GM21390 (cell line): ENCODE results near the gene CCDC194.
"Not testable (repeated sequence)": the region's sequence is repeated elsewhere in the genome, so short reads cannot be mapped to it uniquely, and the experiment has no call there.

Source experiments
- ATAC-seq: cut with Tn5 transposase; IDR thresholded peaks from one replicate; pipeline ENCODE4 v1.9.1; 2021; ENCODE audit not compliant: unreplicated experiment

CCDC194 gene

DNA sequence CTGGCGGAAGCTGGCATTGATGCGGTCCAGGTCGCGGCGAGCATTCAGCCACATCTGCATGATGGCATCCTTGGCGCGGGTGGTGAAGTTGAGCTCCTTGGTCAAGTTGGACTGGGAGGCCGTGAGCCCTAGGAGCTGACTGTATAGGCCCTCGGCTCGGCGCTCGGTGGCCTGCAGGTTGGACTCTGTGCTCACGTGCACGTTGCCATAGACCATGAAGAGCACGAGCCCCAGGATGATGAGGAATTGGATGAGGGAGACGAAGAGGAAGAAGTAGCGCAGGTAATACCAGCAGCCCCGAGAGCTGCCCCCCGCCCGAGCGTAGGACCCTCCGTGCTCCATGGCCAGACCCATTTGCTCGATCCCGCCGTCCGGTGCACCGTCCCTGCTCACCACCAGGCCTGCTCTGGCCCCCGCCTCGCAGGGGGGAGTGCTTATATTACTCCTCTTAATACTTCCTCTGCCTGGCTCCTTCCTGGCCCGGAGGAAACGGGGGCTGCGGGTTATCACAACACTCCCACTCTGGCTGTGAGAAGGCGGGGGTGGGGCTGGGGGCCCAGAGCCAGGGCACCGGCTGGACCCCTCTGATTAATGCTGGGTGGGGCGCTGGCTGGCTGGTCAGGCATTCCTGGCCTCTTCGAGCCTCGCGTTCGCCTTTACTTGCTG is 16.9 kb downstream of the CCDC194 start, which contains the start of gene PLVAP:
Gene PLVAP (minus strand): TSS at position 408 of the 666 bp plus-strand sequence. CDS start 54 bp downstream, at position 354.
- no peak for ATAC-seq

DNA sequence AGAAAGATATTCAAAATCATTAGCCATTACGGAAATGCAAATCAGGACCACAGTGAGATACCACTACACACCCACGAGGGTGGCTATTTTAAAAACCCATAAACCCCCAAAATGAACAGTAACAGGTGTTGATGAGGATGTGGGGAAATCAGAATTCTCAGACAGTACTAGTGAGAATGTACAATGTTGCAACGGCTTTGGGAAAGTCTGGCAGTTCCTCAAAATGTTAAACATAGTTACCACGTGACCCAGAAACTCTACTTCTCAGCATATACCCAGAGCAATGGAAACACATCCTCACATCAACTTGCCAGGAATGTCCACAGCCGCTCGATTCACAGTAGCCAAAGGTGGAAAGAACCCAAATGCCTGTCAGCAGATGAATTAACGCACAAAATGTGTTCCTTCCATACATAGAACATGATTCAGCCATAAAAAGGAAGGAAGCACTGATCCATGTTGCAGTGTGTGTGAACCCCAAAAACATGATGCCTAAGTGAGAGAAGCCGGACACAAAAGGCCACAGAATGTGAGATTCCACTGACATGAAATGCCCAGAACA is 23.9 kb downstream of the CCDC194 start:
- ATAC-seq: no peak

DNA sequence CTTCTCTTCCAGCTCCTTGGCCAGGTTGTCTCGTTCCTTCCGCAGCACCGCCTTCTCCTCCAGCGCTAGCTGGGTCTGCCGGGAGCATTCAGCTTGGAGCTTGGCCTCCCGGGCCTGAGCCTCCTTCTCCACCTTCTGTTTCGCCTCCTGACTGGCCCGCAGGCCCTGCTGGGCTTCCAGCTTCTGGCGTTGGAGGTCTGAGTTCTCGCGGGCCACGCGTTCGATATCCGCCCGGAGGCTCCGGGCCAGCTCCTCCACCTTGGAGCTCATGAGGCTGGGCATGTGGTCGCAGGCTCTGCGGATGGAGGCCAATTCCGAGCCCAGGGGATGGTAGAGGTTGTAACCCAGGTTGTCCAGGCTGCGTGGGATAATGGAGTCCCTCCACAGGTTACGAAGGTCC is 28.6 kb downstream of the CCDC194 start:
- ATAC-seq: no peak

DNA sequence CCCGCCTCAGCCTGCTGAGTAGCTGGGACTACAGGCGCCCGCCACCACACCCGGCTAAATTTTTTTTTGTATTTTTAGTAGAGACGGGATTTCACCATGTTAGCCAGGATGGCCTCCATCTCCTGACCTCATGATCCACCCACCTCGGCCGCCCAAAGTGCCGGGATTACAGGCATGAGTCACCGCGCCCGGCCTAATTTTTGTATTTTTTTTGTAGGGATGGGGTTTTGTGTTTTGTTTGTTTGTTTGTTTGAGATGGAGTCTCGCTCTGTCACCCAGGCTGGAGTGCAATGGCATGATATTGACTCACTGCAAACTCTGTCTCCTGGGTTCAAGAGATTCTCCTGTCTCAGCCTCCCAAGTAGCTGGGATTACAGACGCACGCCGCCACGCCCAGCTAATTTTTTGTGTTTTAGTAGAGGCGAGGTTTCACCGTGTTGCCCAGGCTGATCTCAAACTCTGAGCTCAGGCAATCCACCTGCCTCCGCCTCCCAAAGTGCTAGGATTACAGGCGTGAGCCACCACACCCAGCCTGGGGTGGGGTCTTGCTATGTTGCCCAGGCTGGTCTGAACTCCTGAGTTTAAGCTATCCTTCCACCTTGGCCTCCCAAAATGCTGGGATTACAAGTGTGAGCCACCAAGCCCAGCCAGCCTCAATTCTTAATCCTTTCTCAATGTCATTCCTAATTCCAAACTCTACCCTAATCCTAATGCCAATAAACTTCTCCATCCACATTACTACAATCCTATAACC is 30.0 kb downstream of the CCDC194 start:
- not testable (repeated sequence) for ATAC-seq

DNA sequence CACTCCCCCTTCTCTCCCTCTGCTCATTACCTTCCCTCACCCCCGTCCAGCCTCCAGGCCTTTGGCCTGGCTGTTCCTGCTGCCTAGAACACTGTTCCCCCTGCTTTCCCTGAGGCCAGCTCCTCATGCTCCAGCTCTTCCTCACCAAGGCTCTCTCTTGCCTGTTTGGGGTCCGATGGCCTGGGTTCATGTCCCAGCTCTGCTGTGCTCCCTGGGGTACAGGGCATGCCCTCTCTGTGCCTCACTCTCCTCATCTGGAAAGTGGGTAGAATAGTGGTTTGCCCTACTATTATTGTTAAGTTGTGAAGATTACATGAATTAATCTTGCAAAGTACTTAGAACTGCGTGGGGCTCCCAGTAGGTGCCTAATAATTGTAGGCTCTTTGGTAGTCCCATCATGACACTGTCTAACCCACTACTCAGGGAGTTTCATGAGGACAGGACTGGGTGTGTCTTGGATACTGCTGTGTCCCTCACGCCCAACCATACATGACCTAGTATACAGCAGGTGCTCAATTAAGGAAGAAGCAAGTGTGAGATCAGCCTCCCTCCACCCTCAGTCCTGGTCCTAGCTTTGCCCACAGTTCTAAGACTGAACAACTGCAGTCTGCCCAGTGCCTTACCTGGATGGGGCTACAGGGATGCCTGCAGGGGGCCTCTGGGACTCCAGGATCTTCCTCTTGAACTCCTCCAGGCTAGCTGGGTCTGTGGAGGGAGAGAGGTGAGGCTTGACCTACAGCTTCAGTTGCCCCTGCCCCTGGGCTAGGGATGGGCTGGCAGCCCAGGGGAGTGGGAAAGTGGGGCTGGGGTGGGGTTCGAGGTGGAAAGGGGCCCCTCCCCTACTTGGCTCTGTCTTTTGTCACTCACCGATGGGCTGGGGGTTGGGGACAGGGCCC is 33.8 kb downstream of the CCDC194 start:
- ATAC-seq: no peak

DNA sequence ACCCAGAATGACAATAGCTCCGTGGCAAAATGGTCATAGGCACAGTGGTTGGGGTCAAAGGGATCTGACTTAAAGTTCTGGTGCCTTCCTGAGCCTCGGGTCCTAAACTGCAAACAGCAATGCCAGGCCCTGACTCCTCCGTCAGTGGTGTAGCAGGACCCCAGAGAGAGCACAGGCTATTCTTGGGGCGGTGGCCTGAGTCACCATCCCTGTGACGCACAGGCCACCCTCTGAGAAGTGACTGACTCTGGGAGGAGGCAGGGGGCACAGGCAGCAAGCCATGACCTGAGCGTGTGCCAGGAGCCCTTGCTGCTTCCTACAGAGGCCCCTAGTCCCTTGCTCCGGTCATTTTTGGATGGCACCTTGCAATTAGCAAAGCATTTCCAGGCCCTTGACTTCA is 35.6 kb downstream of the CCDC194 start:
- ATAC-seq: no peak

DNA sequence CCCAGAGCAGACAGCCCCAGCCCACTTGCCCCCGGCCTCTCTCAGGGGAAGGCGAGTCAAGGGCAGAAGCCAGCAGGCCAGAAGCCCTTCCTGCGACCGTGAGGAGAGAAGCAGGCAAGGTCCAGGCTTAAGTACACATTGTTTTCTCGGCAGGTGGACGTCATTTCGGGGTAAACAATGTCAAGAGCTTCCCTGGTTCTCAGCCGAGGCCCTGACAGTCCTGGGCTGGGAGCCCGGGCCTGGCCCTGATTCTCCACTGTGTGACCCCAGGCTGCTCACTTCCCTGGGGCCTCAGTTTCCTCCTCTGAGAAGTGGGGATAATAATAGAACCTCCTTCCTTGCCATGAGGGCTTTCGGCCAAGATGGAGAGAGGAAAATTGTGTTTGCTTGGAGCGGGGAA is 36.3 kb downstream of the CCDC194 start:
- no peak for ATAC-seq

DNA sequence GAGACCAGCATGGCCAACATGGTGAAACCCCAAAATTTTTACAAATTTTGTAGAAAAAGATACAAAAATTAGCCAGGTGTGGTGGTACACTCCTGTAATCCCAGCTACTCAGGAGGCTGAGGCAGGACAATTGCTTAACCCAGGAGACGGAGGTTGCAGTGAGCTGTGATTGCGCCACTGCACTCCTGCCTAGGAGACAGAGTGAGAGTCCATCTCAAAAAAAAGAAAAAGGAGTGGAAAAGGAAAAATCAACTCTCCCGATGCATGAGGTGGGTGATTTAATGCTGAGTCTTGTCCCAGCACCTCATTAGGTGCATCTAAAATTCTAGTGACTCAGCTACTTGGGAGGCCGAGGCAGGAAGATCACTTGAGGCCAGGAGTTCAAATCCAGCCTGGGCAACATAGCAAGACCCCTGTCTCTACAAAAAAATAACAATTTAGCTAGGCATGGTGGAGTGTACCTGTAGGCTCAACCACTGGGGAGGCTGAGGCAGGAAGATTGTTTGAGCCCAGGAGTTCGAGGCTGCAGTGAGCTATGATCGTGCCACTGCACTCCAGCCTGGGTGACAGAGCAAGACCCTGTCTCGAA is 36.8 kb downstream of the CCDC194 start:
- ATAC-seq: no peak

DNA sequence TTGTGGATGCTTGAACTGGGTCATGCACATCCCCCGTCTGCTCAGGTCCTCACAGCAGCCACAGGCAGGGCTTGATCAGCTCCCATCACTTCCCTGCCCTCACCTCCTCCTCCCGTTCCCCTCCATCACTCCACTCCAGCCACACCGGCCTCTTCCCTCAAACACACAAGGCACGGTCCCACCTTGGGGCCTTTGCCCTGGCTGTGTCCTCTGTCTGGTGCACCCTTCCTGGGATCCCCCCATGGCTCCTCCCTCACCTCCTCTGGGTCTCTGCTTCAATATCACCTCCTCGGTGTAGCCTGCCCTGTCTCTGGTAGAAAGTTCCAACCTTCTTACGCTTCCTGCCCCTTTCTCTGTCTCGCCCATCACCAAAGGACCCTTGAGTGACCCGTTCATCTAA is 40.6 kb downstream of the CCDC194 start:
- ATAC-seq: no peak

DNA sequence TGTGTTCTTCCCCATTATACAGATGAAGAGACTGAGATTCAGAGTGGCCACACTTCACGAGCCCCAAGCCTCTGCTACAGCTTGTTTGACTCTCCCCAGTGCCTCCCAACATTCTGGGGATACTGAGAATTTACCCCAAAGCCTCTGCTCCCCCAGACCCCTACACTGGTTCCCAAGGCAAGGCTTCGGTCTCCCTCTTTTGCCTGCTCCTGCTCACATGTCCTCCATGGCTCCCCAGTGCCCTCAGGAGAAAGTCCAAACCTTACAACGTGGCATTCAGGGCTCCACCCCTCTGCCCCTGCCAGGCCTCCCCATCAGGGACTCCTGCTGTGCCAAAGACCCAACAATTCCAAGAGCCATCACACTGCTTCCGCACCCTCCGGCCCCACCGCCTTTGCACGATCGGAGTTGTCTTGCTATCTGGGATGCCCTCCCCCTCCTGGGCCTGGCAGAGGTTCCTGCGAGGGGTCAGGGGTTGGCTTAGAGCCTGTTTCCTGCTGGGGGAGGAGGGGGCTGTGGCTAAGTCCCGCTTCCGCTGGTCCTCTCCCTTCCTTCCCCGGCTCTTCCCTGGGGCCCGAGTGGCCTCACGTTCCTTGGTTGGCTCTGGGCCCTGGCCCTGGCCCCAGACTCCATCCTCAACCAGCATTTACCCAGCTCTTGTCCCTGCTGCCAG is 41.3 kb downstream of the CCDC194 start:
- no peak for ATAC-seq

DNA sequence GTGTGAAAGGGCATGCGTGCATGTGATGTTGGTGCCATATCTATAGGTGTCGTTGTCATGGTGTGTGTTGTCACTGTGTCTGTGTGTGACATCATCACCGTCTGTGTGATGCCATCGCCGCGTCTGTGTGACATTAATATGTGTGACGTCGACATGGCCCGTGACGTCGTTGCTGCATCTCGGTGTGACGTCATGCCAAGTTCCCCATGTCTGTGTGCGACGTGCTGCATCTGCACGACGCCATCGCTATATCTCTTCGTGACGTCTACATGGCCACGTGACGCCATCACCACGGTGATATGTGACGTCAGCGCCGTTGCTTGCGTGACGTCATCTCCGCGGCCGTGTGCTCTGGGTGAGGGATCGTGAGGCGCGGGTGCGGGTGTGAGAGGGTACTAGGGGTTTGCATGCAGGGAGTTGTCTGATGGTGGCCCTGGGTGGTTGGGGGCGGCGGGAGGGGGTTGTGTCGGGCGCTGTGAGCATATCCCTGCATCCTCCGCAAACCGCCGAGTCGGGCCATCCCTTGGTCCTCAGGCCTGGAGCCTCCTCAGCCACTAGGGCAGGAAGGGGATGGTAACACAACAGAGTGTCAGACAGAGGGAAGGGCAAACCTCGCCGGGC is 42.1 kb downstream of the CCDC194 start:
- ATAC-seq: no peak

DNA sequence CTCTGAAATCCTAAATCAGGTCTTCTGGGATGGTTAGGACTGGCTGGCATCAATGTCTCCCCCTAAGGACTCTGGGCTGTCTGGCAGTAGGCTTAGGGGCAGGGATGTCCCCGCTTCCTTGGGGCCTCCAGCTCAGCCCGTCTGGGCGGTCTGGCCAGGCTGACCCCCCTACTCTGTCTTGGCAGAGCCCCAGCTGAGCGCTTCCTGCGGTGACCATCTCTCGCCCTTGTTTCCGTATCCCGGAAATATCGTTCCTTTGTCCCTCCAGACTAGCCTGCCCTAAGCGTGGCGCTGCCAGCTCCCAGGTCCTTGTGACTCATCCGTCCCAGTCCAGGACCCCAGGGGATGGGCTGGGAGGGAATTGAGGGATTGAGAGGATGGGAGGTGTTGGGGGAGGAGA is 45.3 kb downstream of the CCDC194 start:
- no peak for ATAC-seq

DNA sequence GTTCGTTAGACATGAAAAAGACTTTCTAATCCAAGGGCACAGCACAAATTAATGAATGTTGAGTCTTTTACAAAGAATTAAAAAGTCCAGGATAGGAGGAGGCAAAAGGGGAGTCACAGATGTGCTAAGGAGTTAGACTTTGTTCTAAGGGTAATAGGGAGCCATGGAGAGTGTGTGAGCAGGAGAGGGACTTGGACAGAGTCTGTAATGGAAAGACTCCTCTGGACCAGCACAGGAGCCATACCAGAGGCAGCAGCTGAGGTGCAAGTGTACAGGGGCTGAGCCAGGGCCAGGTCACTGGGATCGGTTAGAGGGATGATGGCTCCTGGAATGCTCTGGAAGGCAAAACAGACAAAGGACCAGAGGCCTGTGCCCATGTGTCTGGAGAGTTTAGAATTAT is 46.1 kb downstream of the CCDC194 start:
- ATAC-seq: no peak

DNA sequence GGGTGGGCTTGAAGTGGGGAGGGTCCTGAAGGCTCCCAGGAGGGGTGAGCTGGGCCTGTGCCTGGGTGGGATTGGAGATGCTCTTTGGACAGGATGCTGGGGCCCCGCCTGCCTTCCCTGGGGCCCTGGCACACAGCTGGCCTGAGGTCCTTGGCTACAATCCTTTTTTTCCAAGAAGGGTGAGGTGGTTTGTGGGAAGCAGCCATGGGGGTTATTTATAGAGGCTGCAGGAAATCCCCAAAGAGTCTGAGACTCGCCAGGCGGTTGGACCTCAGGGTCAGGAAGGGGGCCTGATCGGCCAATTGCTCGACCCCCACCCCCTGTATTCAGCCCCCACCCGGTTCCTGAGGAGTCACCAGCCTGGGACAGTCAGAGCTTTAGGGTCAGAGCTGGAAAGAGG is 46.6 kb downstream of the CCDC194 start:
- ATAC-seq: no peak

DNA sequence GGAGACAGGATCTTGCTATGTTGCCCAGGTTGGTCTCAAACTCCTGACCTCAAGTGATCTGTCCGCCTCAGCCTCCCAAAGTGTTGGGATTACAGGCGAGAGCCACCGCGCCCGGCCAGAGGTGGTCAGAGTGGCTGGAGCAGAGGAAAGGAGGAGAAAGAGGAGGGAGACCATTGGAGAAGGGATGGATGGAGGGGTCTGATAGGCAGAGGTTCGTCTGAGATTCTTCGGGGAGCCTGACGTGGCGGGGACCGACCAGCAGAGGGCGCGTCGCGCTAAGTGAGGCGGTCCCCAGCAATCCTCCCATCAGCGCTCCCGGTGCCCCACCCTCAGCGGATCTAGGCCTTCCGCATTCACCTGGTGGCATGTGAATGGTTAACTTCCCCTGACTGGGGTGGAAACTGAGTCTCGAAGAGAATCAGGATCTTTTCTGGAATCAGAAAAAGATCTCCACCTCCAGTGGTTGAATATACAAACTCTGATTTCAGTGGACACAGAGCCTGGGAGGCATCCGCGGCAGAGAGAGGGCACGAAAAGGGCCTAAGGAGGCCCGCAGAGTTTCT is 47.8 kb downstream of the CCDC194 start:
- ATAC-seq: no peak

DNA sequence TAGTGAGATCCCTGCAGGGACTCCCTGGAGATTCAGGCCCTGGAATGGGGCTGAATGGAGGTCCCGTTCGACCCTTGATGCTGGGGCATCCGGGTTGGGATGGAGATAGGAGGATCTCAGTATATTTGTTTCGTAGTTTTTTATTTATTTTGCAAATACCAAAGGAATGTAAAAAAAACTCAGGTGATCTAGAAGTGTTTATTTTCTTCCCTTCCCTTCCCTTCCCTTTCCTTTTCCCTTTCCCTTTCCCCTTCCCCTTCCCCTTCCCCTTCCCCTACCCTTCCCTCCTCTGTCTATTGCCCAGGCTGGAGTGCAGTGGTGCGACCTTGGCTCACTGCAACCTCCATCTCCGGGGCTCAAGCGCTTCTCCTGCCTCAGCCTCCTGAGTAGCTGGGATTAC is 52.2 kb downstream of the CCDC194 start:
- ATAC-seq: no peak

DNA sequence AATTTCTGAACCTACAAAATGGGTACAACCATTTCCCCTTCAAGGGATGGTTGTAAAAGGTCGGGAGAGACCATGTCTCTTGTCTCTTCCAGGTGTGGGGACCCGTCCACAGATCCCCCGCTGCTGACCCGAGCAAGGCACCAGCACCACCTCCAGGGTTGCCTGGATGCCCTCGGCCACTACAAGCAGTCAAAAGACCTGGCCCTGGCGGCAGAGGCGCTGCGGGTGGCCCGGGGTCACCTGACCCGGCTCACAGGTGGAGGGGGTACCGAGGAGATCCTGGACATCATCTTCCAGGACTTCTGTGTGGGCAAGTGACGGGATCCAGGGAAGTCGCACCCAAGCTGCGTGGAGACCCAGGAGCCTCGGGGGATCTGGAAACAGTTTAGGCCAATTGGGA is 52.6 kb downstream of the CCDC194 start:
- ATAC-seq: no peak

DNA sequence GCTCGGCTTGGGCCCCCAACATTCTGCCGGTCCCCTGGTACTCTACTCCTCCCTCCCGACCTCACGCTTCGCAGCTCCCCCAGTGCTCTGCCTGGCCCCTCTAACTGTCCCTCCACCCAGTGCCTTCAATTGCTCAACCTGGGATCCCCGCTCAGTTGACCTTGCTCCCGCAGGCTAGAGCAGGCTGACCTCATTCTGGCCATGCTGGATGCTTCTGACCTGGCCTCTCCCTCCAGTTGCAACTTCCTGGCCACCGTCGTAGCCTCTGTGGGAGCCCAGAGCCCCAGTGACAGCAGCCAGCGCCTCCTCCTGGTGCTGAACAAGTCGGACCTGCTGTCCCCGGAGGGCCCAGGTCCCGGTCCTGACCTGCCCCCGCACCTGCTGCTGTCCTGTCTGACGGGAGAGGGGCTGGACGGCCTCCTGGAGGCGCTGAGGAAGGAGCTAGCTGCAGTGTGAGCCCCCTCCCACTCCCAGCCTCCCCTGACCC is 53.1 kb downstream of the CCDC194 start:
- no peak for ATAC-seq
